ENCODE results near the gene MEIOB.

DNA sequence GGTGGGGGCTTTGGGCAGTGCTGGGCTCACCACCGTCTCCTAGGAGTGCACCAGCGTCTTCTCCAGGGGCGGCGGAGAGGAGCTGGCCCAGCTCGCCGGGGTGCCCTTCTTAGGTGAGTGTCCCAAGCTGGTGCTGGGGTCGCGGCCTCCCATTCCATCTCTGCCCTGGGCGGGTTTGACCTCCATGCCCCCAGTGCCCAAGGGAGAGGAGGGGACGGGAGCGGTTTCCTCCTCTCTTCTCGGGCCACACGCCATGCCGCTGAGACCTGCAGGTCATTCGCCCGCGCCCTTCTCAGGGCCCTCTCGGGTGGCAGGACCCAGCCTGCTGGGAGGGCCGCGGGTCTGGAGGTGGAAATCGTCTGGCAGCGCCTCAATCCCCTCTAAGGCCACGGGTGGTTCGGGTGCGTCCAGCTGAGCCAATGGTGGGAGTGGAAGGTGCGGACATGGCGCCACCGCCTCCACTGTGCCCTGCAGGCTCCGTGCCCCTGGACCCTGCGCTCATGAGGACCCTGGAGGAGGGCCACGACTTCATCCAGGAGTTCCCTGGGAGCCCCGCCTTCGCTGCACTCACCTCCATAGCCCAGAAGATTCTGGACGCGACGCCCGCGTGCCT lies 83.8 kb downstream of the MEIOB start:
- TF ChIP-seq, protein P1, sequence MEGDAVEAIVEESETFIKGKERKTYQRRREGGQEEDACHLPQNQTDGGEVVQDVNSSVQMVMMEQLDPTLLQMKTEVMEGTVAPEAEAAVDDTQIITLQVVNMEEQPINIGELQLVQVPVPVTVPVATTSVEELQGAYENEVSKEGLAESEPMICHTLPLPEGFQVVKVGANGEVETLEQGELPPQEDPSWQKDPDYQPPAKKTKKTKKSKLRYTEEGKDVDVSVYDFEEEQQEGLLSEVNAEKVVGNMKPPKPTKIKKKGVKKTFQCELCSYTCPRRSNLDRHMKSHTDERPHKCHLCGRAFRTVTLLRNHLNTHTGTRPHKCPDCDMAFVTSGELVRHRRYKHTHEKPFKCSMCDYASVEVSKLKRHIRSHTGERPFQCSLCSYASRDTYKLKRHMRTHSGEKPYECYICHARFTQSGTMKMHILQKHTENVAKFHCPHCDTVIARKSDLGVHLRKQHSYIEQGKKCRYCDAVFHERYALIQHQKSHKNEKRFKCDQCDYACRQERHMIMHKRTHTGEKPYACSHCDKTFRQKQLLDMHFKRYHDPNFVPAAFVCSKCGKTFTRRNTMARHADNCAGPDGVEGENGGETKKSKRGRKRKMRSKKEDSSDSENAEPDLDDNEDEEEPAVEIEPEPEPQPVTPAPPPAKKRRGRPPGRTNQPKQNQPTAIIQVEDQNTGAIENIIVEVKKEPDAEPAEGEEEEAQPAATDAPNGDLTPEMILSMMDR (conservative IDR thresholded peaks at IDR 0.05): no peak
- TF ChIP-seq EZH2 (IDR thresholded peaks at IDR 0.05; ENCODE audit: low read depth): no peak
